SIG-M5 treated with dmso at 0.1 percent for 504 hours (cell line): ENCODE measurements around the gene RRP8.

Experiments used
- DNase-seq: peaks from one replicate; lab custom pipeline; 2025; ENCODE audit not compliant: unreplicated experiment; lab: John Stamatoyannopoulos, UW

Gene RRP8

DNA sequence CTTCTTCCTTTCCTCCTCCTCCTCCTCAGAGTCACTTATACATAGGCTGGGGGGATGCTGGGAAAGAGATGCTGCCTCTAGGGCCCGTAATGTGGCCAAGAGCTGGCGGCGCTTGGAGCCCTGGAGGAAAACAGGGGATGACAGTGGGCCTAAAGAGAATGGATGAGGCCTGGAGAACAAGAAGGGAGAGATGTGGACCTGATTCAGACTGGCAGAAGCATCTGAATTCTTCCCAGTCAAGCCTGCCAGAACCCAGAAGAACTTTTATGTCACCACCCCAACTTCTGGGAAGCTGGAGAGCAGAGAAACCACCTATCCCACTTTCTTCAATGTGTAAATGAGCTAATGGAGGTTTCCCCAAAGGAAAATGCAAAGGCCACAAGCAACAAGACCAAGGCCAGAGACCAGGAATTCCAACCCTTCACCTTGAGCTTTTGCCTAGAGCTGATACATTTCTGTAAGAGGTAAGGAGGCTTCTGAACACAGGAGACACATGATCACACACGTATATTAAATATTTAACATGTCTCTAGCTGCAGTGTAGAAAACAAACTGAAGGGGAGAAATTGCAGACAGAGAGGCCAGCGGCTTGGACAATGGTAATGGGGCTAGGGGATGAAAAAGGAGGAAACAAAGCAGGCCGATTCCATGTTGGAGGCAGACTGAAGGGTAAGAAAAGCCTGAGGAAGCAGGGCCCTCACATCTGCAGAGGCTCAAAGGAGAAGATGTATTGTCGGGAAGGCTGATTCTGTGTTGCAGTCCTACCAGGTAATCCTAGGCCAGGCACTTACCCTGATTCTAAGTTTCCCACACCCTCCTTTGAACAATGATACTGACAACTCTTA, 1.1 kb downstream of the RRP8 start:
- no peak for DNase-seq

GRCh38 chr11:6601041-6601461, 2.4 kb downstream of the RRP8 start:
- DNase-seq, result no peak

- DNase-seq, result no peak
Observed at GRCh38 chr11:6599881-6600390, 3.5 kb downstream of the RRP8 start.

- DNase-seq, result no peak
Observed at GRCh38 chr11:6599449-6599848, 4.0 kb downstream of the RRP8 start.

- no peak for DNase-seq
Observed at GRCh38 chr11:6598555-6598954, 4.9 kb downstream of the RRP8 start.

- DNase-seq, result no peak
Observed at GRCh38 chr11:6596239-6596877, 7.1 kb downstream of the RRP8 start.

GRCh38 chr11:6594142-6594768, 9.2 kb downstream of the RRP8 start:
- DNase-seq, result no peak

DNA sequence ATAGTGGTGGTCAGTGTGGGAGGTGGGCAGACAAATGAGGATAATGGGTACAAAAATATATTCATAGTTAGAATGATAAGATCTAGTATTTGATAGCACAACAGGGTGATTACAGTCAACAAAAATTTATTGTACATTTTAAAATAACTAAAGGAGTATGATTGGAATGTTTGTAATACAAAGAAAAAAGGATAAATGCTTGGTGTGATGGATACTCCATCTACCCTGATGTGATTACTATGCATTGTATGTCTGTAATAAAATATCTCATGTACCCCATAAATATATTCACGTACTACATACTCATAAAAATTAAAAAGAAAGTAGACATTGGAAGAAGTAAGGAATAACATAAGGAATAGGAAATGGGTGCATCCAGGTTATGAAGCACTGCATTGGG, 15.4 kb downstream of the RRP8 start:
- DNase-seq, result no peak

DNA sequence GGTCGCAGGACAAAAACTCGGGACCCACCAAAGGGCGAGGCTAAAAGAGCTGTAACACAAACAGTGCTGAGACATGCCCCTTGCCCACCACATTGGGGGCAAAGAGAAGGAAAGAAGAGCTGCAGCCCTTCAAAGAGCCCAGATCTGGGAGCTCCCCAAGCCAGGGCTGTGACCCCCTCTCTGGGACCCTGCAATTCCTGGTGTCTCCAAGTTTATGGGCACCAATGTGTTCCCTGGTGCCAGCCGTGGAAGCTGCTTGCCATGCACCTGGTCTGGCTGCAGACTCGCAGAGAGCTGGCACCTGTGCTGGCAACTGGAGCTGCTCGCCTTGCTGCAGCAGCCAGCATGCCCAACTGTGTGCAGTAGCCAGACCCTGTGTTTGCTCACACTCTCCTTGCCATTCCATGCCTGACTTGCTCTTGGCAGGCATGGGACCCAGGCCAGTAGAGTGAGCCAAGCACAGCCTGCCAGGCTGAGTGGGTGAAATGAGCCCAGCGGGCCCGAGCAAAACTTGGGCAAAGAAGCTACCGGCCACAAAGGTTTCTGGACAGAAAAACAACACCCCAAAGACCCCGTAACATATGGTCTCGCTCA, 16.0 kb downstream of the RRP8 start:
- no peak for DNase-seq

- no peak for DNase-seq
Observed at GRCh38 chr11:6586434-6587359, 16.7 kb downstream of the RRP8 start.

GRCh38 chr11:6584528-6584927, 18.9 kb downstream of the RRP8 start:
- DNase-seq, result no peak

DNA sequence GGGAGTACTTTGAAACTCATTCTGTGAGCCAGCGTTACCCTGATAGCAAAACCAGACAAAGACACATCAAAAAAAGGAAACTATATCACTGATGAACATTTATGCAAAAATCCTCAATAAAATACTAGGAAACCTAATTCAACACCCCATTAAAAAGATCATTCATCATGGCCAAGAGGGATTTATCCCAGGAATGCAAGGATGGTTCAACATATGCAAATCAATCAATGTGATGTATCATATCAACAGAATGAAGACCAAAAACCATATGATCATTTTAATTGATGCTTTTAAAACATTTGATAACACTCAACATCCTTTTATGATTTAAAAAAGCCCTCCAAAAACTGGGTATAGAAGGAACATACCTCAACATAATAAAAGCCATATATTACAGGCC, 19.8 kb downstream of the RRP8 start:
- no peak for DNase-seq

GRCh38 chr11:6579681-6580080, 23.7 kb downstream of the RRP8 start:
- DNase-seq, result no peak

DNA sequence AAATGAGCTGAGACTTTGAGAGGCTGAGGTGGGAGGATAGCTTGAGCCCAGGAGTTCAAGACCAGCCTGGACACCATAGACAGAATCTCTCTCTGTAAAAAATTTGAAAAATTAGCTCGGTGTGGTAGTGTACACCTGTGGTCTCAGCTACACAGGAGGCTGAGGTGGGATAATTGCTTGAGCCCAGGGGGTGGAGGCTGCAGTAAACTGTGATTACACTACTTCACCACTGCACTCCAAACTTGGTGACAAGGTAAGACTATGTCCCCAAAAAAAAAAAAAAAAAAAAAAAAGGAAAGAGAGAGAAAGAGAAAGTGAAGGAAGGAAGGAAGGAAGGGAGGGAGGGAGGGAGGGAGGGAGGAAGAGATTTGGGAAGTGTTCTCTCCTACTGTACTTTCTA, 25.3 kb downstream of the RRP8 start:
- no peak for DNase-seq

DNA sequence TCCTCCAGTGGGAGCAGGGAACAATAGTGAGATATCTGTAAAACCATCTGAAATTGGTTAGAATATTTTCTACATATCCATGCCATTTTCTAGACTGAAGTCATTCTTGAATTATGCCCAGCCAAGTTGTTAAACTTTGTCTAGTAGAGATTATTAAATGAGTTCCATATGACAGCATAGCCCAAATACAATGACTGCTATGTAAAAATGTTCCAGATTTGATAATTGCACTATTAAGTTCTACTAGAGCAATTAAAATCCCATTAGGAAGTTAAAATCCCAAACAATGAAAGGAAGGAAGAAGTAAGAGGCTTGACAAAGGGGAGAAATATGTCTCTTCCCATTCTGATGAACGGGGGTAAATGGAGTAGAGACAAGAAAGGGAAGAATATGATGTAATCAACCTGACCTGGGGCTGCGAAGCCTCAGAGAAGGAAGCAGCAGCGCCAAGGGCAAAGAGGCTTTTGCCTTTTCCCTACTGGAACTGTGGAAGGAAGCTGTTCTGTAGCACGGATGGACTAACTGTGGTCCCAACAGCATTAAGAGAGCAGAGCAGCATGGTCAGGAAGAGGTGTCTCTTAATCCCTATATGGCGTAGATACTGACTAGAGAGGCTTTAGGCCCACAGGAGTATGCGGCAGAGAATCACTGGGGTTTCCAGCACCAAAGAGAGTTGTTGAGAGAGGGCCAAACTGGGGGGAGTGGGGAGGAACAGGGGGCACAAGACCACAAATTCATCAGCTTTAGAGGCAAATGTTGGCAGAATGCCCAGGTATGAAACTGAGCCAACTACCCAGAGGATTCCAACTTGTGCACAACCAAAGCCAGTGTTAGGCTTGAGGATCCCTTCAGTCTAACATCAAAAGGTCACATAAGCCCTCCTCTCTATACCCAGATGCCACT, 26.7 kb downstream of the RRP8 start:
- peak; percentile 6 for DNase-seq

GRCh38 chr11:6574816-6575715, 28.4 kb downstream of the RRP8 start:
- DNase-seq, result no peak

DNA sequence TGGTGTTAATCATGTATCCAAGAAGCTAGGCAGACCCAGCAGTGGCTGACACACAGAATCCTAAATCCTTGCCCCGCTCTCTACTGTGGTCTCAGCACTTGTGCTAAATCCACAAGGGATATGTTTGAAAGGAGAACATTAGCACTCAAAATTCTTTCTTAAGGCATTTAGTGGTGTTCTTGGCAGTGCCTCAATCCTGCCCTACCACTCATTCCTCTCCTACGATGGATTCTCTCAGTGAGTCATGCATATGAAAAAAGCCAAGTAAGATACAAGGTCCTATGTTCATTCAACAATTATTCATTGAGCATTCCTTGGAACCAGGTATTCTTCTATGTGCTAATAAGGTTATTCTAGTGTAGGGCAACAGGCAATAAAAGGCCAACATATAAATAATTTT, 31.2 kb downstream of the RRP8 start:
- DNase-seq, result no peak

DNA sequence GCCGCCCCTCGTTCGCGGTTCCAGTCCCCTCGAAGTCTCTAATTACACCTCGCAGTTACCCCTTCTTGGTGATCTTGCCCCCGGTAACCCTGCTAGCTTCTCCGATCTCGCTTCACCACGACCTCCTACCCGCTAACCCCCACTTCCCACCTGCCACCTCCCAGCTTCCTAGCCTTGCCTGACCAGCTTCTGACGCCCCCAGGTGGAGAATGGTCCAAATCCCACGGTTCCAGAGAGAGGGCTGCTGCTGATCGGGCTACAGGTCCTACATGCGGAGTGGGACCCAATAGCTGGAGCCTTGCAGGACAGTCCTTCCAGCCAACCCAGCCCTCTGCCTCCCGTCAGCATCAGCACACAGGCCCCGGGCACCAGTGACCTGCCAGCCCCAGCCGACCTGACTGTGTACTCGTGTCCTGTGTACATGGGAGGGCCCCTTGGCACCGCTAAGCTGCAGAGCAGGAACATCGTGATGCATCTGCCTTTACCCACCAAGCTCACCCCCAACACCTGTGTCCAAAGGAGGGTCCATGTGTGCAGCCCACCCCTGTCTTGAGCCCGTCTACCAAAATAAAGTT, 31.9 kb downstream of the RRP8 start:
- DNase-seq, result no peak
